ENCODE results near the gene SNX7.
A peak's percentile ranks its signal among the peaks of the same experiment; 100 is the strongest.

Gene SNX7

GRCh38 chr1:98732985-98733781, 71.7 kb downstream of the SNX7 start:
- DNase-seq (ENCODE audit: low read depth), result no peak
- no peak for TF ChIP-seq CTCF (IDR thresholded peaks at IDR 0.05; ENCODE audit: low read length, missing control alignments)
- no peak overlapping the region for H3K4me3 ChIP-seq (replicated peaks; ENCODE audit: low read depth, low read length)

GRCh38 chr1:98733782-98734112, 72.2 kb downstream of the SNX7 start:
- no peak overlapping the region for H3K4me3 ChIP-seq (replicated peaks; ENCODE audit: low read depth, low read length)
- no peak for TF ChIP-seq CTCF (IDR thresholded peaks at IDR 0.05; ENCODE audit: low read length, missing control alignments)
- peak; percentile 16 for DNase-seq (ENCODE audit: low read depth)

- no peak overlapping the region for H3K4me3 ChIP-seq (replicated peaks; ENCODE audit: low read depth, low read length)
- no peak for DNase-seq (ENCODE audit: low read depth)
- no peak for TF ChIP-seq CTCF (IDR thresholded peaks at IDR 0.05; ENCODE audit: low read length, missing control alignments)
Measured at GRCh38 chr1:98735756-98736155, 74.2 kb downstream of the SNX7 start.

GRCh38 chr1:98737835-98738234, 76.3 kb downstream of the SNX7 start:
- no peak overlapping the region for H3K4me3 ChIP-seq (replicated peaks; ENCODE audit: low read depth, low read length)
- TF ChIP-seq CTCF (IDR thresholded peaks at IDR 0.05; ENCODE audit: low read length, missing control alignments), result no peak
- no peak for DNase-seq (ENCODE audit: low read depth)

GRCh38 chr1:98739762-98740161, 78.2 kb downstream of the SNX7 start:
- no peak overlapping the region for H3K4me3 ChIP-seq (replicated peaks; ENCODE audit: low read depth, low read length)
- DNase-seq (ENCODE audit: low read depth), result no peak
- TF ChIP-seq CTCF (IDR thresholded peaks at IDR 0.05; ENCODE audit: low read length, missing control alignments), result no peak

GRCh38 chr1:98741164-98741563, 79.6 kb downstream of the SNX7 start:
- H3K4me3 ChIP-seq (replicated peaks; ENCODE audit: low read depth, low read length), result no peak overlapping the region

More at GRCh38 chr1:98741164-98741563, 79.6 kb downstream of the SNX7 start:
- no peak for DNase-seq (ENCODE audit: low read depth)
- TF ChIP-seq CTCF (IDR thresholded peaks at IDR 0.05; ENCODE audit: low read length, missing control alignments), result no peak

Data from fibroblast of pulmonary artery (primary cell).